Smooth muscle cell (in vitro differentiated cells): ENCODE data around the gene SLAMF6. TPM values are rescaled to one million over a fixed set of nuclear protein-coding genes. Genes with fewer than 3 reads are reported as not detected.

Experiments
- DNase-seq: peaks from one replicate; lab custom pipeline; 2025; ENCODE audit not compliant: unreplicated experiment; lab: John Stamatoyannopoulos, UW
- H2AFZ ChIP-seq: fragments of 200-600 bp; sonication (generic); 2 replicates; pipeline ENCODE4 v1.6.0; 2016; ENCODE audit warnings: antibody characterized with exemption, low read depth, mild to moderate bottlenecking
- H3F3A ChIP-seq: fragments of 200-600 bp; sonication (generic); 2 replicates; pipeline ENCODE4 v1.6.0; 2017; ENCODE audit warnings: antibody characterized with exemption, low read depth
- H3K27ac ChIP-seq: fragments of 200-600 bp; sonication (generic); 2 replicates; pipeline ENCODE4 v1.5.1; 2016; ENCODE audit warnings: low read depth, mild to moderate bottlenecking
- H3K27me3 ChIP-seq: fragments of 200-600 bp; sonication (generic); 2 replicates; pipeline ENCODE4 v1.6.1; 2016; ENCODE audit warnings: low read depth, mild to moderate bottlenecking
- H3K36me3 ChIP-seq: fragments of 200-600 bp; sonication (generic); 2 replicates; pipeline ENCODE4 v1.5.1; 2016; ENCODE audit warnings: low read depth
- H3K4me1 ChIP-seq: fragments of 200-600 bp; sonication (generic); 2 replicates; pipeline ENCODE4 v1.5.1; 2016; ENCODE audit warnings: low read depth
- H3K4me2 ChIP-seq: fragments of 200-600 bp; sonication (generic); 2 replicates; pipeline ENCODE4 v1.6.0; 2016; ENCODE audit warnings: mild to moderate bottlenecking
- H3K4me3 ChIP-seq: fragments of 200-600 bp; sonication (generic); 2 replicates; pipeline ENCODE4 v1.5.1; 2016; ENCODE audit warnings: mild to moderate bottlenecking
- H3K79me2 ChIP-seq: fragments of 200-600 bp; sonication (generic); 2 replicates; pipeline ENCODE4 v1.6.0; 2016; ENCODE audit warnings: low read depth, mild to moderate bottlenecking
- H3K9ac ChIP-seq: fragments of 200-600 bp; sonication (generic); 2 replicates; pipeline ENCODE4 v1.6.0; 2016; ENCODE audit warnings: low read depth
- H3K9me3 ChIP-seq: fragments of 200-600 bp; sonication (generic); replicated peaks from 2 replicates; pipeline ENCODE4 v1.5.1; 2016; ENCODE audit warnings: low read depth
- H4K20me1 ChIP-seq: fragments of 200-600 bp; sonication (generic); 2 replicates; pipeline ENCODE4 v1.6.0; 2016; ENCODE audit warnings: low read depth
- CTCF ChIP-seq: fragments of 200-600 bp; sonication (generic); IDR thresholded peaks from 2 replicates; pipeline ENCODE4 v1.5.1; 2017; ENCODE audit warnings: borderline replicate concordance, mild to moderate bottlenecking, antibody characterized with exemption; ENCODE audit not compliant: insufficient read depth, poor library complexity, severe bottlenecking
- WGBS: methylation state at CpG from one replicate; pipeline ENCODE4 v1.1.7; 2016; ENCODE audit warnings: low lambda C conversion rate; 5-methylcytosine and 5-hydroxymethylcytosine counted together
- polyA plus RNA-seq: library from polyadenylated mRNA; unstranded; fragments of >200 nt; fragmentation: Nextera tagmentation; extraction: Ambion mirVana; gene quantifications from 2 replicates; pipeline ENCODE4 v1.2.1, GENCODE V29; 2016
- total RNA-seq: library from RNA; depleted of rRNA; stranded (reverse); fragments of >200 nt; gene quantifications from 2 replicates; pipeline ENCODE4 v1.2.3, GENCODE V29; 2014

The SLAMF6 gene
- total and polyA plus RNA-seq, 2 experiments from 2014 or later = not detected

GRCh38 chr1:160553778-160554177 lies 30.7 kb upstream of the SLAMF6 start:
- Histone ChIP-seq H2AFZ (no peak overlapping the region), H3K4me3 (no peak overlapping the region), H3K4me2 (no peak overlapping the region), H4K20me1 (no peaks in the 10 kb centered on the region), H3K4me1 (no peaks in the 10 kb centered on the region), H3K79me2 (no peaks in the 10 kb centered on the region), H3K27me3 (no peaks in the 10 kb centered on the region), H3F3A (no peaks in the 10 kb centered on the region), H3K9ac (no peak overlapping the region), H3K36me3 (no peaks in the 10 kb centered on the region), H3K27ac (no peak overlapping the region), H3K9me3 (no peaks in the 10 kb centered on the region)
- WGBS = 85% methylated on average over 4 of the region's 4 CpGs
- TF ChIP-seq CTCF = no peak
- DNase-seq = no peak

GRCh38 chr1:160552425-160552824 lies 29.4 kb upstream of the SLAMF6 start:
- H3K9me3 ChIP-seq = no peaks in the 10 kb centered on the region
- no peaks in the 10 kb centered on the region for H3K79me2 ChIP-seq
- 84% methylated on average over 2 of the region's 2 CpGs for WGBS
- no peaks in the 10 kb centered on the region for H3K27me3 ChIP-seq
- no peaks in the 10 kb centered on the region for H3K4me1 ChIP-seq
- DNase-seq = no peak
- H3F3A ChIP-seq = no peaks in the 10 kb centered on the region
- H3K9ac ChIP-seq = no peak overlapping the region
- no peaks in the 10 kb centered on the region for H3K36me3 ChIP-seq
- H3K4me3 ChIP-seq = no peak overlapping the region
- no peak overlapping the region for H3K27ac ChIP-seq
- no peak for TF ChIP-seq CTCF
- no peak overlapping the region for H3K4me2 ChIP-seq
- no peak overlapping the region for H2AFZ ChIP-seq
- no peaks in the 10 kb centered on the region for H4K20me1 ChIP-seq

GRCh38 chr1:160550572-160551034 lies 27.5 kb upstream of the SLAMF6 start:
- no peak for TF ChIP-seq CTCF
- WGBS = 79% methylated on average over 6 of the region's 6 CpGs
- no peaks in the 10 kb centered on the region for H3K36me3 ChIP-seq

GRCh38 chr1:160549665-160550006 lies 26.6 kb upstream of the SLAMF6 start:
- Histone ChIP-seq H3K79me2 (no peaks in the 10 kb centered on the region), H3K27me3 (no peaks in the 10 kb centered on the region), H3K27ac (no peak overlapping the region), H3F3A (no peaks in the 10 kb centered on the region), H3K4me2 (no peak overlapping the region), H3K9me3 (no peaks in the 10 kb centered on the region), H2AFZ (no peak overlapping the region), H3K4me1 (no peaks in the 10 kb centered on the region), H4K20me1 (no peaks in the 10 kb centered on the region), H3K9ac (no peak overlapping the region), H3K4me3 (no peak overlapping the region), H3K36me3 (no peaks in the 10 kb centered on the region)
- no peak for DNase-seq
- 92% methylated on average over 3 of the region's 3 CpGs for WGBS
- no peak for TF ChIP-seq CTCF

More at GRCh38 chr1:160550572-160551034, 27.5 kb upstream of the SLAMF6 start:
- Histone ChIP-seq H3K9me3 (no peaks in the 10 kb centered on the region), H3K79me2 (no peaks in the 10 kb centered on the region), H3F3A (no peaks in the 10 kb centered on the region), H3K4me1 (no peaks in the 10 kb centered on the region), H2AFZ (no peak overlapping the region), H3K27me3 (no peaks in the 10 kb centered on the region), H3K27ac (no peak overlapping the region), H4K20me1 (no peaks in the 10 kb centered on the region), H3K4me3 (no peak overlapping the region), H3K9ac (no peak overlapping the region), H3K4me2 (no peak overlapping the region)
- DNase-seq = no peak
